Panc1 (cell line): ENCODE measurements around the gene EGFR. TPM values are rescaled to one million over a fixed set of nuclear protein-coding genes. Genes with fewer than 3 reads are reported as not detected.

Source experiments
- ATAC-seq: fragments of 200-7000 bp; cut with Tn5 transposase; 2 replicates; pipeline ENCODE4 v1.9.1; 2020; ENCODE audit warnings: mild to moderate bottlenecking, moderate library complexity
- BruUV-seq: library from RNA; stranded (reverse); fragments of 400-500 nt; replicated peaks from 2 replicates; lab custom pipeline; 2021; lab: Mats Ljungman, UMichigan
- CTCF ChIA-PET: fragments of 300-600 bp; sonication (Branson Sonifier 250); formaldehyde crosslinking; loops from one replicate; lab custom pipeline; 2022; ENCODE audit warnings: antibody characterized with exemption; lab: Charles Lee
- POLR2A ChIA-PET: fragments of 300-600 bp; sonication (Branson Sonifier 250); formaldehyde crosslinking; loops from one replicate; lab custom pipeline; 2022; ENCODE audit warnings: antibody characterized with exemption; lab: Charles Lee
- DNase-seq: peaks from one replicate; pipeline ENCODE4 v3.0.0-alpha.2; 2010; ENCODE audit warnings: low read depth, low spot score
- H3K27ac ChIP-seq: 2 replicates; pipeline ENCODE4 v1.5.1; 2011; ENCODE audit warnings: mild to moderate bottlenecking, low read length, inconsistent platforms
- H3K27me3 ChIP-seq: fragments of 200-500 bp; sonication (Bioruptor generic); 2 replicates; pipeline ENCODE4 v1.6.0; 2014; ENCODE audit warnings: low read length, inconsistent platforms; ENCODE audit not compliant: control insufficient read depth, insufficient read depth
- H3K36me3 ChIP-seq: fragments of 200-500 bp; sonication (Bioruptor generic); 2 replicates; pipeline ENCODE4 v1.5.1; 2014; ENCODE audit warnings: inconsistent platforms, mild to moderate bottlenecking, low read length, moderate library complexity; ENCODE audit not compliant: control insufficient read depth, insufficient read depth
- H3K4me1 ChIP-seq: 2 replicates; pipeline ENCODE4 v1.5.1; 2011; ENCODE audit warnings: inconsistent platforms, mild to moderate bottlenecking, low read length, moderate library complexity; ENCODE audit not compliant: control insufficient read depth, insufficient read depth
- H3K4me3 ChIP-seq, 2 experiments: 2 replicates each; pipeline ENCODE4 v1.5.1; 2011 to 2012; ENCODE audit warnings: low read depth in 2 of 2, low read length in 2 of 2, mild to moderate bottlenecking in 2 of 2, inconsistent platforms in 1 of 2, moderate library complexity in 1 of 2
- H3K9me3 ChIP-seq: fragments of 200-500 bp; sonication (Bioruptor generic); 2 replicates; pipeline ENCODE4 v1.5.1; 2014; ENCODE audit warnings: low read depth, mild to moderate bottlenecking, inconsistent platforms, low read length, moderate library complexity; ENCODE audit not compliant: control insufficient read depth, insufficient read depth
- POLR2AphosphoS5 ChIP-seq: IDR thresholded peaks from 2 replicates; pipeline ENCODE4 v1.6.1; 2012; ENCODE audit warnings: mild to moderate bottlenecking, low read depth, low read length, moderate library complexity
- SIN3A ChIP-seq: IDR thresholded peaks from 2 replicates; pipeline ENCODE4 v1.6.1; 2012; ENCODE audit warnings: low read depth, mild to moderate bottlenecking, low read length, moderate library complexity, borderline replicate concordance; ENCODE audit not compliant: insufficient read depth
- TCF7L2 ChIP-seq: IDR thresholded peaks from 2 replicates; pipeline ENCODE4 v1.6.1; 2011; ENCODE audit warnings: mild to moderate bottlenecking, low read depth, low read length, inconsistent platforms
- in situ Hi-C: cut with HindIII; loops from 2 replicates; pipeline ENCODE4 v1.10.0; 2016; ENCODE audit warnings: low sequenced_read_pairs, low pct_unique_long_range_greater_than_20kb
- intact Hi-C: fragments of 100-400 bp; cut with micrococcal nuclease; formaldehyde crosslinking; loops from one replicate; pipeline ENCODE4 v1.10.0; 2022; ENCODE audit not compliant: unreplicated experiment
- total RNA-seq: library from RNA; stranded (reverse); gene quantifications from one replicate; pipeline ENCODE4 v1.2.1, GENCODE V29; 2021; ENCODE audit not compliant: unreplicated experiment
- TF ChIP-seq, protein P1 (sequence below), 2 experiments: IDR thresholded peaks; 2 replicates each; pipeline ENCODE4 v1.6.1; 2011 to 2012; ENCODE audit warnings: low read depth in 2 of 2, control low read depth in 1 of 2, low read length in 1 of 2, mild to moderate bottlenecking in 1 of 2, moderate library complexity in 1 of 2; ENCODE audit not compliant: insufficient read depth in 1 of 2
- TF ChIP-seq, protein P2 (sequence below): fragments of 450-650 bp; IDR thresholded peaks from 2 replicates; pipeline ENCODE4 v1.5.1; 2017; ENCODE audit warnings: mild to moderate bottlenecking

The EGFR gene
- total RNA-seq, 1 experiment from 2014 or later, result 156 TPM

DNA sequence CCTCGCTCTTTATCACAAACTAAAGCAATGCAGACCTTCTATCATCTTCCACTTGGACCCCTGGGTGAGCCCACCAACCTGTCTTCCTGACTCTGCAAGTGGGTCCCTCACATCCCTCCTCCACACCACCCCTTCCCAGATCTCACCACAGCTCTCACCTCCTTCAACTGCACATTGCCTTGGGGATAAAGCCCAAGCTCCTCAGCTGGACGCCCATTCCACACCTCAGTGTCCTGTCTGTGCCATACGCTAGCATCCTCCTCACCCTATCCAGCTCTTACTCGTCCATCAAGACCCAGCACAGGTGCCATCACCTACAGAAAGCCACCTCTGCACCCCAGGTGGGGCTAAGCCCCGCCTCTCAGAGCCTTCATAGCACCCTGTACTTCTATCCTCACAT lies 205.3 kb downstream of the EGFR start:
- Histone ChIP-seq H3K27me3 (peaks cover 4% of the 10 kb centered on the region; the same call in 1 of the 2 replicates), H3K36me3 (no peaks in the 10 kb centered on the region), H3K9me3 (no peaks in the 10 kb centered on the region), H3K4me1 (no peaks in the 10 kb centered on the region), H3K27ac (no peak overlapping the region), H3K4me3 (no peak overlapping the region)
- POLR2A ChIA-PET, result no interaction called here
- CTCF ChIA-PET, result no interaction called here
- peak; percentile 34; the same call in 1 of the 2 replicates for ATAC-seq
- in situ Hi-C loops, result no loop called here
- TF ChIP-seq SIN3A (no peak), TCF7L2 (no peak), POLR2AphosphoS5 (no peak)
- TF ChIP-seq, protein P1, sequence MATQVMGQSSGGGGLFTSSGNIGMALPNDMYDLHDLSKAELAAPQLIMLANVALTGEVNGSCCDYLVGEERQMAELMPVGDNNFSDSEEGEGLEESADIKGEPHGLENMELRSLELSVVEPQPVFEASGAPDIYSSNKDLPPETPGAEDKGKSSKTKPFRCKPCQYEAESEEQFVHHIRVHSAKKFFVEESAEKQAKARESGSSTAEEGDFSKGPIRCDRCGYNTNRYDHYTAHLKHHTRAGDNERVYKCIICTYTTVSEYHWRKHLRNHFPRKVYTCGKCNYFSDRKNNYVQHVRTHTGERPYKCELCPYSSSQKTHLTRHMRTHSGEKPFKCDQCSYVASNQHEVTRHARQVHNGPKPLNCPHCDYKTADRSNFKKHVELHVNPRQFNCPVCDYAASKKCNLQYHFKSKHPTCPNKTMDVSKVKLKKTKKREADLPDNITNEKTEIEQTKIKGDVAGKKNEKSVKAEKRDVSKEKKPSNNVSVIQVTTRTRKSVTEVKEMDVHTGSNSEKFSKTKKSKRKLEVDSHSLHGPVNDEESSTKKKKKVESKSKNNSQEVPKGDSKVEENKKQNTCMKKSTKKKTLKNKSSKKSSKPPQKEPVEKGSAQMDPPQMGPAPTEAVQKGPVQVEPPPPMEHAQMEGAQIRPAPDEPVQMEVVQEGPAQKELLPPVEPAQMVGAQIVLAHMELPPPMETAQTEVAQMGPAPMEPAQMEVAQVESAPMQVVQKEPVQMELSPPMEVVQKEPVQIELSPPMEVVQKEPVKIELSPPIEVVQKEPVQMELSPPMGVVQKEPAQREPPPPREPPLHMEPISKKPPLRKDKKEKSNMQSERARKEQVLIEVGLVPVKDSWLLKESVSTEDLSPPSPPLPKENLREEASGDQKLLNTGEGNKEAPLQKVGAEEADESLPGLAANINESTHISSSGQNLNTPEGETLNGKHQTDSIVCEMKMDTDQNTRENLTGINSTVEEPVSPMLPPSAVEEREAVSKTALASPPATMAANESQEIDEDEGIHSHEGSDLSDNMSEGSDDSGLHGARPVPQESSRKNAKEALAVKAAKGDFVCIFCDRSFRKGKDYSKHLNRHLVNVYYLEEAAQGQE (IDR thresholded peaks at IDR 0.05; ENCODE audit: insufficient read depth in 1 of 2, low read depth in 2 of 2, low read length in 1 of 2), result no peak
- TF ChIP-seq, protein P2, sequence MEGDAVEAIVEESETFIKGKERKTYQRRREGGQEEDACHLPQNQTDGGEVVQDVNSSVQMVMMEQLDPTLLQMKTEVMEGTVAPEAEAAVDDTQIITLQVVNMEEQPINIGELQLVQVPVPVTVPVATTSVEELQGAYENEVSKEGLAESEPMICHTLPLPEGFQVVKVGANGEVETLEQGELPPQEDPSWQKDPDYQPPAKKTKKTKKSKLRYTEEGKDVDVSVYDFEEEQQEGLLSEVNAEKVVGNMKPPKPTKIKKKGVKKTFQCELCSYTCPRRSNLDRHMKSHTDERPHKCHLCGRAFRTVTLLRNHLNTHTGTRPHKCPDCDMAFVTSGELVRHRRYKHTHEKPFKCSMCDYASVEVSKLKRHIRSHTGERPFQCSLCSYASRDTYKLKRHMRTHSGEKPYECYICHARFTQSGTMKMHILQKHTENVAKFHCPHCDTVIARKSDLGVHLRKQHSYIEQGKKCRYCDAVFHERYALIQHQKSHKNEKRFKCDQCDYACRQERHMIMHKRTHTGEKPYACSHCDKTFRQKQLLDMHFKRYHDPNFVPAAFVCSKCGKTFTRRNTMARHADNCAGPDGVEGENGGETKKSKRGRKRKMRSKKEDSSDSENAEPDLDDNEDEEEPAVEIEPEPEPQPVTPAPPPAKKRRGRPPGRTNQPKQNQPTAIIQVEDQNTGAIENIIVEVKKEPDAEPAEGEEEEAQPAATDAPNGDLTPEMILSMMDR, result no peak
- intact Hi-C loops, result no loop called here
- DNase-seq, result no peak
- no TSS peak for BruUV-seq

DNA sequence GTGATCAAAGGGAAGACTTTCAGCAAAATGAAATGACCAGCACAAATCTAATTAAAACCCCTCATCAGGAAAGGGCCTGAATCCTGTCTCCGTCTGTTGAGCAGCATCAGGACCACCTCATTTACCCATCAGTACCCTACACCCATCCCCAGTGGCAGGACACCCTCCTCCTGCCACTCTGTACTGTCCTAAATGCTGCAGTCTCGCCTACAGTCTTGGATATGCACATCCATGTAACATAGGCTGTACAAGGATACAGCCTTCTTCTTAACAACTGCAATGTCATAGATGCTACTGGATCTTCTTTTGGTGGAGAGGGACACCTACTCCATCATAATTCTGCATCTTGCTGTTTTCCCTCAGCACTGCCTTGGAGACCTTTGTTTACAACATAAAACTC lies 206.0 kb downstream of the EGFR start:
- in situ Hi-C loops (no loop called here), intact Hi-C loops (no loop called here)
- Histone ChIP-seq H3K27ac (no peak overlapping the region), H3K9me3 (no peaks in the 10 kb centered on the region), H3K4me3 (no peak overlapping the region), H3K4me1 (no peaks in the 10 kb centered on the region), H3K36me3 (no peaks in the 10 kb centered on the region), H3K27me3 (peaks cover 4% of the 10 kb centered on the region; the same call in 1 of the 2 replicates)
- ATAC-seq (no peak; the same call in 1 of the 2 replicates), DNase-seq (no peak)
- ChIA-PET POLR2A (no interaction called here), CTCF (no interaction called here)
- no TSS peak for BruUV-seq
- no peak for TF ChIP-seq POLR2AphosphoS5

DNA sequence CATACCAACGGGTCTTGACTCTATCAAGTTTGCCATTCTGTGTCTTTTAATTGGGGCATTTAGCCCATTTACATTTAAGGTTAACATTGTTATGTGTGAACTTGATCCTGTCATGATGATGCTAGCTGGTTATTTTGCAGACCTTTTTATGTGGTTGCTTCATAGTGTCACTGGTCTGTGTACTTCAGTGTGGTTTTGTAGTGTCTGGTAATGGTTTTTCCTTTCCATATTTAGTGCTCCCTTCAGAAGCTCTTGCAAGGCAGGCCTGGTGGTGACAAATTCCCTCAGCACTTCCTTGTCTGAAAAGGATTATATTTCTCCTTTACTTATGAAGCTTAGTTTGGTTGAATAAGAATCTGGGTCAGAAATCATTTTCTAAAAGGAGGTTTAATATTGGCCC lies 211.2 kb downstream of the EGFR start:
- H3K27ac ChIP-seq, result no peak overlapping the region
- DNase-seq (no peak), ATAC-seq (no peak)
- no peaks in the 10 kb centered on the region for H3K4me1 ChIP-seq
- H3K9me3 ChIP-seq, result no peaks in the 10 kb centered on the region
- ChIA-PET POLR2A (no interaction called here), CTCF (no interaction called here)
- in situ Hi-C loops, result no loop called here
- H3K36me3 ChIP-seq, result no peaks in the 10 kb centered on the region
- no peak overlapping the region for H3K4me3 ChIP-seq
- H3K27me3 ChIP-seq, result no peaks in the 10 kb centered on the region
- TF ChIP-seq TCF7L2, result no peak
- no peak for TF ChIP-seq POLR2AphosphoS5
- TF ChIP-seq, protein P2, result no peak
- TF ChIP-seq SIN3A, result no peak
- TF ChIP-seq, protein P1 (IDR thresholded peaks at IDR 0.05; ENCODE audit: insufficient read depth in 1 of 2, low read depth in 2 of 2, low read length in 1 of 2), result no peak
- no TSS peak for BruUV-seq
- intact Hi-C loops, result no loop called here
